ENCODE data around the gene ETV3.

- TF ChIP-seq, protein P1, sequence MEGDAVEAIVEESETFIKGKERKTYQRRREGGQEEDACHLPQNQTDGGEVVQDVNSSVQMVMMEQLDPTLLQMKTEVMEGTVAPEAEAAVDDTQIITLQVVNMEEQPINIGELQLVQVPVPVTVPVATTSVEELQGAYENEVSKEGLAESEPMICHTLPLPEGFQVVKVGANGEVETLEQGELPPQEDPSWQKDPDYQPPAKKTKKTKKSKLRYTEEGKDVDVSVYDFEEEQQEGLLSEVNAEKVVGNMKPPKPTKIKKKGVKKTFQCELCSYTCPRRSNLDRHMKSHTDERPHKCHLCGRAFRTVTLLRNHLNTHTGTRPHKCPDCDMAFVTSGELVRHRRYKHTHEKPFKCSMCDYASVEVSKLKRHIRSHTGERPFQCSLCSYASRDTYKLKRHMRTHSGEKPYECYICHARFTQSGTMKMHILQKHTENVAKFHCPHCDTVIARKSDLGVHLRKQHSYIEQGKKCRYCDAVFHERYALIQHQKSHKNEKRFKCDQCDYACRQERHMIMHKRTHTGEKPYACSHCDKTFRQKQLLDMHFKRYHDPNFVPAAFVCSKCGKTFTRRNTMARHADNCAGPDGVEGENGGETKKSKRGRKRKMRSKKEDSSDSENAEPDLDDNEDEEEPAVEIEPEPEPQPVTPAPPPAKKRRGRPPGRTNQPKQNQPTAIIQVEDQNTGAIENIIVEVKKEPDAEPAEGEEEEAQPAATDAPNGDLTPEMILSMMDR (IDR thresholded peaks at IDR 0.05) = no peak
- TF ChIP-seq EP300 (IDR thresholded peaks at IDR 0.05) = no peak
These were observed 8.0 kb upstream of the ETV3 start for GRCh38 chr1:157146244-157146643.

Data from stomach (tissue), 4 donors.